A549 treated with CORT108297 at 1 μM for 4 hours (cell line): ENCODE results near the gene BCL2L1. TPM values are rescaled to one million over a fixed set of nuclear protein-coding genes. Genes with fewer than 3 reads are reported as not detected.

Source experiments
- total RNA-seq: library from RNA; stranded (reverse); fragments of 200-300 nt; extraction: Qiagen RNA extraction; gene quantifications from 5 replicates; pipeline ENCODE4 v1.2.3, GENCODE V29; 2022

Gene BCL2L1
- total RNA-seq = 192 to 204 TPM (median 200 TPM) in 5 replicates

DNA sequence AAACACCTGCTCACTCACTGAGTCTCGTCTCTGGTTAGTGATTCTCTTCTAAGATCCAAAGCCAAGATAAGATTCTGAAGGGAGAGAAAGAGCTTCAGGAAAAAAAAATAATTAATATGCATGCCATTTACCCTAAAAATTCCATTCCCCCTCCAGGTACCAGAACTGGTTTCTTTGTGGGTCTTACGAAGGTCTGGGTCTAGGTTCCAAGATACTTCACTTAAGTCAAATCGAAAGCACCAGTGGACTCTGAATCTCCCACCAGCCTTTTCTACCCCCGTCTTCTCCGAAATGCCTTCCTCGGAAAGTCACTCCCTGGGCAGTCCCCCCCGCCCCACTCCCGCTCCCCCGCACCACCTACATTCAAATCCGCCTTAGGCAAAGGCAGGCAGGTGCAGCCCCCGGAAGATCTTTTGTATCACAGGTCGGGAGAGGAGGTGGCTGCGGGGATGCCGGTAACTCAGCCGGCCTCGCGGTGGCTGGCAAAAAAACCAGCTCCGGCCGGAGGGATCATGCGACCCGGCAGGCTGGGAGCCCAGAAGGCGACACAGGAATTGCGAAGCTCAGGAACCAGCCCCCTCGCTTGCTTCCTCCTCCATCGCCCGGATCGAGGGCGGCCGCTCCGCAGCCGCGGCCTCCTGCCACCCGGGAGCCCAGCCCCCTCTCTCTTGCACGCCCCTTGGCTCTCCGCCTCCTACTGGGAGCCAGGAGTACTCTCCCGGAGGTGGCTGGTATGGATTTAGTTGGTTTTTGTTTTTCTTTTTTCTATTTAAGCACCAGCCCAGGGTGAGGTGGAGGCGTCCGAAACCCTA is at the start of gene BCL2L1:
BCL2L1 (minus strand) TSS at position 612 of the 812 bp plus-strand sequence. CDS start 650 bp downstream, outside the sequence.

DNA sequence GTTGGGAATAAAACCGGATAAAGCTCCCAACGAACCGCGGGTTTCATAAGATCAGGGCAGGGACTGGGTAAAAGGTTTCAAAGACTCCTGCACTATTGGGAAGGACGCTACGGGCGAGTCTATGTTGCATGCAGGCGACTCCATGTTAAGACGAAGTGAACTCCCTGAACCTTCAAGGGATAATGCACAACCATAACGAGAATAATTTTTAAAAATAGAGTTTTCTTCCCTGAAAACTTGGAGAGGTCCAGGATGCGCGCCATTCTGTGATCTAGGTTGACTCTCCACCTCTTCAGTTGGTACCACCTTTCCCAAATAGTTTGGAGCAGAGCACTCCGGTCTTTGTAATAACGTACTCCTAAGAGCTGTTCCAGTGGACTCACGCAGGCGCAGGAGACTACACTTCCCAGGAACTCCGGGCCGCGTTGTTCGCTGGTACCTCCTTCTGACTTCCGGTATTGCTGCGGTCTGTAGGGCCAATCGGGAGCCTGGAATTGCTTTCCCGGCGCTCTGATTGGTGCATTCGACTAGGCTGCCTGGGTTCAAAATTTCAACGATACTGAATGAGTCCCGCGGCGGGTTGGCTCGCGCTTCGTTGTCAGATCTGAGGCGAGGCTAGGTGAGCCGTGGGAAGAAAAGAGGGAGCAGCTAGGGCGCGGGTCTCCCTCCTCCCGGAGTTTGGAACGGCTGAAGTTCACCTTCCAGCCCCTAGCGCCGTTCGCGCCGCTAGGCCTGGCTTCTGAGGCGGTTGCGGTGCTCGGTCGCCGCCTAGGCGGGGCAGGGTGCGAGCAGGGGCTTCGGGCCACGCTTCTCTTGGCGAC is 16.3 kb upstream of the BCL2L1 start, which contains the start of gene TPX2:
TPX2 (plus strand) TSS at position 562 of the 821 bp plus-strand sequence. CDS start 18,187 bp downstream, outside the sequence.

DNA sequence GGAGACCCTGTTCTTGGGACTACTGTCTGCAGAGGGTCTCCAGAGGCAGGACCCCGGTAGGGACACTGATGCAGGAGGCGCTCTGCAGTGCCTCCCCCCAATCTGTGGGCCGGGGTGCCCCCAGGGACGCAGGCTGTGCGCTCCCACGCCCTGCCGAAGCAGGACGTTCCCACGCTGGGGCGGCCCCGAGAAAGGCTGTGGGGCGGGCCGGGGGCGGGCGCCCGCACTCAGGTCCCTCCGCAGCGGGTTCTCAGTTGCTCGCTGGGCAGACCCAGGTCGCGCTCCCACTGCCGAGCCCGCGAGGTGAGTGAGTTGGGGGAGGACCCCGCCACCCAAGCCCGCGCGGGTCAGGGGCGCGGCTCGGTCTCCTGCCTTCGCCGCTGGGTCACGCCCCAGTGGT is 85.0 kb downstream of the BCL2L1 start, which contains the start of gene COX4I2:
COX4I2 (plus strand) TSS at position 253 of the 400 bp plus-strand sequence. CDS start 1,106 bp downstream, outside the sequence.

Other genes with a start within 250 kb of the BCL2L1 start
- not detected in 5 replicates for gene DEFB124, start 247.7 kb downstream of the BCL2L1 start, total RNA-seq
- 0.12 to 0.23 TPM (median 0.13 TPM) in 5 replicates for gene REM1, start 247.6 kb downstream of the BCL2L1 start, total RNA-seq
- 203 to 272 TPM (median 251 TPM) in 5 replicates for gene HM13, start 208.4 kb downstream of the BCL2L1 start, total RNA-seq
- gene ID1, start 117.6 kb downstream of the BCL2L1 start, total RNA-seq = 254 to 431 TPM (median 298 TPM) in 5 replicates
- not detected in 5 replicates for gene COX4I2, start 85.0 kb downstream of the BCL2L1 start, total RNA-seq
- gene TPX2, start 16.4 kb upstream of the BCL2L1 start, total RNA-seq = 98.2 to 128 TPM (median 104 TPM) in 5 replicates
- 0.35 to 0.77 TPM (median 0.50 TPM) in 5 replicates for gene MYLK2, start 96.5 kb upstream of the BCL2L1 start, total RNA-seq
- 0.20 to 1.3 TPM (median 0.64 TPM) in 5 replicates for gene FOXS1, start 122.7 kb upstream of the BCL2L1 start, total RNA-seq
- gene DUSP15, start 147.7 kb upstream of the BCL2L1 start, total RNA-seq = 0.43 to 1.1 TPM (median 0.99 TPM) in 5 replicates
- gene TTLL9, start 147.8 kb upstream of the BCL2L1 start, total RNA-seq = 0.02 to 0.15 TPM (median 0.06 TPM) in 4 of 5 replicates, not detected in the other
- gene PDRG1, start 229.2 kb upstream of the BCL2L1 start, total RNA-seq = 29.9 to 37.6 TPM (median 33.4 TPM) in 5 replicates
- gene XKR7, start 245.3 kb upstream of the BCL2L1 start, total RNA-seq = 0.02 TPM in 1 of 5 replicates, not detected in the others